IMR-90 (cell line): ENCODE results near the gene ACTR1A. TPM values are rescaled to one million over a fixed set of nuclear protein-coding genes. Genes with fewer than 3 reads are reported as not detected.

Experiments
- ATAC-seq: fragments of 200-7000 bp; cut with Tn5 transposase; 2 replicates; pipeline ENCODE4 v1.9.1; 2020; ENCODE audit warnings: low read depth, mild to moderate bottlenecking, moderate library complexity
- BruUV-seq: library from RNA; stranded (reverse); fragments of 400-500 nt; replicated peaks from 2 replicates; lab custom pipeline; 2021; lab: Mats Ljungman, UMichigan
- CTCF ChIA-PET: fragments of 300-600 bp; formaldehyde crosslinking; extraction: SDS; loops from one replicate; lab custom pipeline; 2021; ENCODE audit warnings: antibody characterized with exemption; lab: Yijun Ruan, JAX
- POLR2A ChIA-PET: fragments of 300-600 bp; sonication (Branson Sonifier 250); formaldehyde crosslinking; loops from one replicate; lab custom pipeline; 2022; ENCODE audit warnings: antibody characterized with exemption; ENCODE audit not compliant: unreplicated experiment; lab: Charles Lee
- DNase-seq: peaks from one replicate; pipeline ENCODE4 v3.0.0; 2013
- H2AFZ ChIP-seq: replicated peaks from 2 replicates; pipeline ENCODE3; 2013; ENCODE audit warnings: low read length, mild to moderate bottlenecking; ENCODE audit not compliant: poor library complexity
- H2AK5ac ChIP-seq: 2 replicates; pipeline ENCODE4 v1.6.1; 2013; ENCODE audit warnings: low read depth, low read length, inconsistent platforms
- H2AK9ac ChIP-seq: replicated peaks from 2 replicates; pipeline ENCODE3; 2013; ENCODE audit warnings: mild to moderate bottlenecking, low read depth, low read length, moderate library complexity; ENCODE audit not compliant: poor library complexity
- H2BK120ac ChIP-seq: 2 replicates; pipeline ENCODE4 v1.6.1; 2013; ENCODE audit warnings: low read depth, low read length, inconsistent platforms
- H2BK15ac ChIP-seq: 3 replicates; pipeline ENCODE4 v1.6.1; 2013; ENCODE audit warnings: low read depth, low read length, inconsistent platforms
- H2BK20ac ChIP-seq: 2 replicates; pipeline ENCODE4 v1.6.1; 2013; ENCODE audit warnings: low read depth, mild to moderate bottlenecking, inconsistent platforms, low read length, moderate library complexity
- H2BK5ac ChIP-seq: 2 replicates; pipeline ENCODE4 v1.6.1; 2013; ENCODE audit warnings: mild to moderate bottlenecking, low read depth, low read length, inconsistent platforms; ENCODE audit not compliant: poor library complexity, severe bottlenecking
- H3K14ac ChIP-seq: replicated peaks from 2 replicates; pipeline ENCODE4 v1.6.1; 2013; ENCODE audit warnings: low read depth, low read length, inconsistent platforms
- H3K18ac ChIP-seq: 2 replicates; pipeline ENCODE4 v1.6.1; 2013; ENCODE audit warnings: low read depth, low read length, control low read depth
- H3K23ac ChIP-seq: 2 replicates; pipeline ENCODE4 v1.6.1; 2013; ENCODE audit warnings: low read depth, low read length, inconsistent platforms
- H3K27ac ChIP-seq: 2 replicates; pipeline ENCODE4 v1.5.1; 2013; ENCODE audit warnings: mild to moderate bottlenecking, control low read depth, low read length; ENCODE audit not compliant: insufficient read depth
- H3K27me3 ChIP-seq: 2 replicates; pipeline ENCODE4 v1.6.1; 2013; ENCODE audit warnings: low read length; ENCODE audit not compliant: control insufficient read depth, insufficient read depth
- H3K36me3 ChIP-seq: 2 replicates; pipeline ENCODE4 v1.6.1; 2013; ENCODE audit warnings: low read length, mixed read lengths; ENCODE audit not compliant: control insufficient read depth, insufficient read depth
- H3K4ac ChIP-seq: 2 replicates; pipeline ENCODE4 v1.6.1; 2013; ENCODE audit warnings: low read depth, low read length, inconsistent platforms
- H3K4me1 ChIP-seq: 2 replicates; pipeline ENCODE4 v1.6.1; 2013; ENCODE audit warnings: low read length, mixed read lengths; ENCODE audit not compliant: control insufficient read depth, insufficient read depth
- H3K4me2 ChIP-seq: 2 replicates; pipeline ENCODE4 v1.6.1; 2013; ENCODE audit warnings: low read depth, mild to moderate bottlenecking, control low read depth, low read length, moderate library complexity
- H3K4me3 ChIP-seq: 2 replicates; pipeline ENCODE4 v1.5.1; 2013; ENCODE audit warnings: low read depth, mild to moderate bottlenecking, control low read depth, low read length, moderate library complexity; ENCODE audit not compliant: insufficient read depth
- H3K56ac ChIP-seq: 2 replicates; pipeline ENCODE4 v1.6.1; 2013; ENCODE audit warnings: low read length, inconsistent platforms; ENCODE audit not compliant: insufficient read depth; ENCODE audit errors: extremely low read depth
- H3K79me1 ChIP-seq, 2 experiments: 2 replicates each; pipeline ENCODE4 v1.6.1; 2013; ENCODE audit warnings: low read length in 2 of 2, inconsistent platforms in 1 of 2, low read depth in 1 of 2
- H3K9ac ChIP-seq: 2 replicates; pipeline ENCODE4 v1.6.1; 2013; ENCODE audit warnings: low read depth, low read length, control low read depth
- H3K9me1 ChIP-seq: 2 replicates; pipeline ENCODE4 v1.6.1; 2013; ENCODE audit warnings: low read length, inconsistent platforms; ENCODE audit not compliant: insufficient read depth
- H3K9me3 ChIP-seq: 2 replicates; pipeline ENCODE4 v1.6.1; 2013; ENCODE audit warnings: low read length; ENCODE audit not compliant: control insufficient read depth, insufficient read depth
- H4K20me1 ChIP-seq: 2 replicates; pipeline ENCODE4 v1.6.1; 2013; ENCODE audit warnings: low read length, inconsistent platforms; ENCODE audit not compliant: insufficient read depth
- H4K5ac ChIP-seq: 2 replicates; pipeline ENCODE4 v1.6.1; 2013; ENCODE audit warnings: mild to moderate bottlenecking, low read depth, low read length, control low read depth
- H4K8ac ChIP-seq, 2 experiments: 2 replicates each; pipeline ENCODE4 v1.6.1; 2013; ENCODE audit warnings: low read depth in 2 of 2, low read length in 2 of 2, control low read depth in 1 of 2, inconsistent platforms in 1 of 2
- H4K91ac ChIP-seq: 2 replicates; pipeline ENCODE4 v1.6.1; 2013; ENCODE audit warnings: low read depth, low read length, inconsistent platforms; ENCODE audit not compliant: insufficient read depth
- BHLHE40 ChIP-seq: fragments of 150-350 bp; IDR thresholded peaks from 2 replicates; pipeline ENCODE4 v1.6.1; 2016; ENCODE audit warnings: mild to moderate bottlenecking, low read depth, low read length
- CEBPB ChIP-seq: IDR thresholded peaks from 2 replicates; pipeline ENCODE4 v1.6.1; 2012; ENCODE audit warnings: low read depth, low read length, improper control_type of control experiment
- CHD1 ChIP-seq: IDR thresholded peaks from 2 replicates; pipeline ENCODE4 v1.6.1; 2012; ENCODE audit warnings: low read depth, low read length, improper control_type of control experiment
- FOS ChIP-seq: fragments of 150-350 bp; IDR thresholded peaks from 2 replicates; pipeline ENCODE4 v1.6.1; 2016; ENCODE audit warnings: low read depth, low read length
- MAFK ChIP-seq: IDR thresholded peaks from 2 replicates; pipeline ENCODE4 v1.6.1; 2012; ENCODE audit warnings: low read depth, low read length, improper control_type of control experiment
- NFE2L2 ChIP-seq: fragments of 150-350 bp; IDR thresholded peaks from 2 replicates; pipeline ENCODE4 v1.6.1; 2016; ENCODE audit warnings: low read depth, mild to moderate bottlenecking, low read length
- RAD21 ChIP-seq: IDR thresholded peaks from 2 replicates; pipeline ENCODE4 v1.6.1; 2012; ENCODE audit warnings: low read length, improper control_type of control experiment
- RCOR1 ChIP-seq: IDR thresholded peaks from 2 replicates; pipeline ENCODE4 v1.6.1; 2012; ENCODE audit warnings: mild to moderate bottlenecking, low read length, improper control_type of control experiment; ENCODE audit not compliant: insufficient replicate concordance
- RFX5 ChIP-seq: IDR thresholded peaks from 2 replicates; pipeline ENCODE4 v1.8.0; 2012; ENCODE audit warnings: low read depth, mild to moderate bottlenecking, low read length, moderate library complexity
- WGBS, 2 experiments: methylation state at CpG; one replicate each; pipeline versions ENCODE4 v1.1.5 to v1.1.7; 2013; ENCODE audit warnings: missing lambda C conversion rate in 2 of 2; ENCODE audit not compliant: insufficient read length in 1 of 2; ENCODE audit errors: extremely low coverage in 2 of 2; 5-methylcytosine and 5-hydroxymethylcytosine counted together
- dilution Hi-C: fragments of 300-500 bp; cut with HindIII; formaldehyde crosslinking; loops from one replicate; pipeline ENCODE4 v1.14.3; 2018; ENCODE audit warnings: low sequenced_read_pairs; ENCODE audit not compliant: unreplicated experiment
- in situ Hi-C: fragments of 300-500 bp; cut with MboI; formaldehyde crosslinking; loops from 3 replicates; pipeline ENCODE4 v1.14.3; 2019; ENCODE audit warnings: low sequenced_read_pairs, inconsistent platforms, mixed read lengths
- intact Hi-C: fragments of 100-400 bp; cut with micrococcal nuclease; formaldehyde crosslinking; loops from 2 replicates; pipeline ENCODE4 v1.10.0; 2022
- polyA plus RNA-seq, 3 experiments: library from polyadenylated mRNA; depleted of rRNA; stranded (reverse); fragments of >200 nt; gene quantifications; 2 replicates each; pipeline ENCODE4 v1.2.3, GENCODE V29; 2012; ENCODE audit warnings: low replicate concordance in 1 of 3
- total RNA-seq: library from RNA; depleted of rRNA; stranded (reverse); fragments of >200 nt; gene quantifications from 2 replicates; pipeline ENCODE4 v1.2.3, GENCODE V29; 2012
- TF ChIP-seq, protein P1 (sequence below): conservative IDR thresholded peaks from 2 replicates; pipeline ENCODE4 v1.5.1; 2012; ENCODE audit warnings: mild to moderate bottlenecking, low read depth, low read length, improper control_type of control experiment
- TF ChIP-seq, protein P2 (sequence below): fragments of 150-350 bp; IDR thresholded peaks from 2 replicates; pipeline ENCODE4 v1.6.1; 2017; ENCODE audit warnings: mild to moderate bottlenecking, antibody characterized with exemption, low read length, low read depth

Gene ACTR1A
- total and polyA plus RNA-seq, 2 of the 4 experiments (the other 2 are of a cell fraction): 142 to 157 TPM

DNA sequence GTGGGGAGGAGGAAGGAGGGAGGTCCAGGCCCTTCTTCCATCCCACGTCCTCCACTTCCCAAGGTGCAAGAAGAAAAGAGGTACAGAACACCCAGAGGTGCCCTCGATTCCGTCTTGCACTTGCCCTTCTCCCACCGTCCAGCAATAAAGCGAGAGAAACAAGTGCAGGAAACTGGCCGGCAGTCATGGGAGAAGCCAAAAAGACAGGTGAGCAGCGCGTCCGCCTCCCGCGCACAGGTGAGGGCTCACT, 52.5 kb downstream of the ACTR1A start:
- BruUV-seq: no TSS peak
- Histone ChIP-seq H3K4me3 (peak overlapping the region; percentile 66), H3K9me1 (peaks cover 10% of the 10 kb centered on the region; the same call in 1 of the 2 replicates), H4K91ac (no peak overlapping the region; the same call in 1 of the 2 replicates), H3K4ac (peak overlapping the region; percentile 47), H2AFZ (peak overlapping the region; percentile 99), H3K14ac (peak overlapping the region; percentile 34), H2BK120ac (no peak overlapping the region; the same call in 1 of the 2 replicates), H3K18ac (0 out of 2 replicates have a peak overlapping the region, but pooled peaks have one; percentile 13), H4K8ac (peak overlapping the region; percentile 70 to 98), H3K9ac (peak overlapping the region; percentile 70), H3K27ac (no peak overlapping the region; the same call in 1 of the 2 replicates), H3K79me1 (peaks cover 4% of the 10 kb centered on the region in 2 experiments; a peak in 2 of 4 replicates), H3K56ac (no peak overlapping the region), H3K27me3 (no peaks in the 10 kb centered on the region; the same call in 1 of the 2 replicates), H3K23ac (peak overlapping the region; percentile 11; the same call in 1 of the 2 replicates), H3K4me1 (peaks cover 9% of the 10 kb centered on the region), H3K36me3 (no peaks in the 10 kb centered on the region), H4K5ac (peak overlapping the region; percentile 77), H3K4me2 (peak overlapping the region; percentile 97), H2AK5ac (peak overlapping the region; percentile 61), H2BK5ac (no peak overlapping the region), H2BK15ac (0 out of 3 replicates have a peak overlapping the region, but pooled peaks have one; percentile 11), H2AK9ac (peak overlapping the region; percentile 70), H3K9me3 (no peaks in the 10 kb centered on the region), H2BK20ac (no peak overlapping the region), H4K20me1 (no peaks in the 10 kb centered on the region; the same call in 1 of the 2 replicates)
- in situ Hi-C loops: no loop called here
- dilution Hi-C loops: no loop called here
- peak; percentile 1; the same call in 1 of the 2 replicates for ATAC-seq
- no peak for TF ChIP-seq FOS
- TF ChIP-seq RAD21: no peak
- no peak for TF ChIP-seq RCOR1
- TF ChIP-seq, protein P1, sequence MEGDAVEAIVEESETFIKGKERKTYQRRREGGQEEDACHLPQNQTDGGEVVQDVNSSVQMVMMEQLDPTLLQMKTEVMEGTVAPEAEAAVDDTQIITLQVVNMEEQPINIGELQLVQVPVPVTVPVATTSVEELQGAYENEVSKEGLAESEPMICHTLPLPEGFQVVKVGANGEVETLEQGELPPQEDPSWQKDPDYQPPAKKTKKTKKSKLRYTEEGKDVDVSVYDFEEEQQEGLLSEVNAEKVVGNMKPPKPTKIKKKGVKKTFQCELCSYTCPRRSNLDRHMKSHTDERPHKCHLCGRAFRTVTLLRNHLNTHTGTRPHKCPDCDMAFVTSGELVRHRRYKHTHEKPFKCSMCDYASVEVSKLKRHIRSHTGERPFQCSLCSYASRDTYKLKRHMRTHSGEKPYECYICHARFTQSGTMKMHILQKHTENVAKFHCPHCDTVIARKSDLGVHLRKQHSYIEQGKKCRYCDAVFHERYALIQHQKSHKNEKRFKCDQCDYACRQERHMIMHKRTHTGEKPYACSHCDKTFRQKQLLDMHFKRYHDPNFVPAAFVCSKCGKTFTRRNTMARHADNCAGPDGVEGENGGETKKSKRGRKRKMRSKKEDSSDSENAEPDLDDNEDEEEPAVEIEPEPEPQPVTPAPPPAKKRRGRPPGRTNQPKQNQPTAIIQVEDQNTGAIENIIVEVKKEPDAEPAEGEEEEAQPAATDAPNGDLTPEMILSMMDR: no peak
- TF ChIP-seq RFX5: no peak
- no peak for TF ChIP-seq MAFK
- TF ChIP-seq NFE2L2: no peak
- TF ChIP-seq CHD1: no peak
- no peak for TF ChIP-seq CEBPB
- TF ChIP-seq, protein P2, sequence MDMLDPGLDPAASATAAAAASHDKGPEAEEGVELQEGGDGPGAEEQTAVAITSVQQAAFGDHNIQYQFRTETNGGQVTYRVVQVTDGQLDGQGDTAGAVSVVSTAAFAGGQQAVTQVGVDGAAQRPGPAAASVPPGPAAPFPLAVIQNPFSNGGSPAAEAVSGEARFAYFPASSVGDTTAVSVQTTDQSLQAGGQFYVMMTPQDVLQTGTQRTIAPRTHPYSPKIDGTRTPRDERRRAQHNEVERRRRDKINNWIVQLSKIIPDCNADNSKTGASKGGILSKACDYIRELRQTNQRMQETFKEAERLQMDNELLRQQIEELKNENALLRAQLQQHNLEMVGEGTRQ: no peak
- no peak for TF ChIP-seq BHLHE40
- WGBS, 2 experiments: 0% methylated on average over 6 of the region's 11 CpGs; no CpG with 5 or more reads in 1 of the 2 experiments
- ChIA-PET CTCF (no interaction called here), POLR2A (no interaction called here)
- no peak for DNase-seq
- intact Hi-C loops: no loop called here
